Measurements from ENCODE around the gene ADGRG3.

Gene ADGRG3

GRCh38 chr16:57686577-57686976, 18.5 kb downstream of the ADGRG3 start:
- TF ChIP-seq RBAK (tag by site-specific recombination; IDR thresholded peaks at IDR 0.05) = no peak
- no peak for TF ChIP-seq ZNF580 (tag by site-specific recombination; IDR thresholded peaks at IDR 0.05)
- no peak for TF ChIP-seq ZBTB21 (tag by site-specific recombination; IDR thresholded peaks at IDR 0.05)
- no peak for TF ChIP-seq SETDB1 (IDR thresholded peaks at IDR 0.05; ENCODE audit: insufficient read length, low read length)
- no peak for TF ChIP-seq ZNF426 (tag by site-specific recombination; IDR thresholded peaks at IDR 0.05)
- no peak for TF ChIP-seq ZNF433 (tag by site-specific recombination; IDR thresholded peaks at IDR 0.05; ENCODE audit: low read depth)
- no peak for TF ChIP-seq ZNF157 (tag by site-specific recombination; IDR thresholded peaks at IDR 0.05)
- TF ChIP-seq ZNF629 (tag by site-specific recombination; IDR thresholded peaks at IDR 0.05) = no peak
- no peak for TF ChIP-seq ZNF555 (tag by site-specific recombination; conservative IDR thresholded peaks at IDR 0.05)
- no peak for TF ChIP-seq ZNF132 (tag by site-specific recombination; IDR thresholded peaks at IDR 0.05; ENCODE audit: borderline replicate concordance)
- TF ChIP-seq REPIN1 (tag by site-specific recombination; IDR thresholded peaks at IDR 0.05; ENCODE audit: low read depth) = no peak
- TF ChIP-seq ZNF473 (tag by site-specific recombination; IDR thresholded peaks at IDR 0.05) = no peak
- TF ChIP-seq ZNF423 (tag by site-specific recombination; IDR thresholded peaks at IDR 0.05) = no peak
- TF ChIP-seq YY2 (tag by site-specific recombination; IDR thresholded peaks at IDR 0.05) = no peak
- TF ChIP-seq ZNF148 (tag by site-specific recombination; IDR thresholded peaks at IDR 0.05; ENCODE audit: borderline replicate concordance) = no peak
- TF ChIP-seq WT1 (tag by site-specific recombination; IDR thresholded peaks at IDR 0.05) = no peak
- no peak for TF ChIP-seq ZNF660 (tag by site-specific recombination; IDR thresholded peaks at IDR 0.05)
- Histone ChIP-seq H3K4me1 (ENCODE audit: control insufficient read depth, insufficient read depth, low read length) (no peaks in the 10 kb centered on the region), H3K27ac (ENCODE audit: extremely low read depth, low read depth, low read length) (no peak overlapping the region), H3K36me3 (ENCODE audit: control insufficient read depth in 2 of 2, insufficient read depth in 1 of 2, low read length in 2 of 2) (no peaks in the 10 kb centered on the region), H3K4me3 (ENCODE audit: low read depth, low read length) (no peak overlapping the region), H3K9me3 (ENCODE audit: control insufficient read depth, insufficient read depth, low read depth, low read length) (no peaks in the 10 kb centered on the region)
- ChIA-PET POLR2A (no interaction called here), CTCF (interaction anchor here (0.9 to 1.3 kb wide), 2 partner anchors 95 to 110 kb away, joined by 3 read pairs; no protein-coding TSS in a partner anchor)

GRCh38 chr16:57687363-57687929, 19.3 kb downstream of the ADGRG3 start:
- H3K36me3 ChIP-seq (ENCODE audit: control insufficient read depth in 2 of 2, insufficient read depth in 1 of 2, low read length in 2 of 2) = no peaks in the 10 kb centered on the region
- no peaks in the 10 kb centered on the region for H3K9me3 ChIP-seq (ENCODE audit: control insufficient read depth, insufficient read depth, low read depth, low read length)
- no peaks in the 10 kb centered on the region for H3K4me1 ChIP-seq (ENCODE audit: control insufficient read depth, insufficient read depth, low read length)
- no peak overlapping the region for H3K4me3 ChIP-seq (ENCODE audit: low read depth, low read length)
- no peak for TF ChIP-seq ZNF169 (tag by site-specific recombination; IDR thresholded peaks at IDR 0.05)
- TF ChIP-seq ZFP3 (tag by site-specific recombination; IDR thresholded peaks at IDR 0.05; ENCODE audit: low read depth) = no peak
- TF ChIP-seq AEBP2 (tag by site-specific recombination; IDR thresholded peaks at IDR 0.05; ENCODE audit: borderline replicate concordance) = no peak
- no peak for TF ChIP-seq ZNF184 (tag by site-specific recombination; IDR thresholded peaks at IDR 0.05)
- no peak for TF ChIP-seq ZNF214 (tag by site-specific recombination; IDR thresholded peaks at IDR 0.05; ENCODE audit: borderline replicate concordance)
- TF ChIP-seq ZNF747 (tag by site-specific recombination; IDR thresholded peaks at IDR 0.05) = no peak
- no peak for TF ChIP-seq ZNF560 (tag by site-specific recombination; IDR thresholded peaks at IDR 0.05; ENCODE audit: borderline replicate concordance)
- TF ChIP-seq ZNF2 (tag by site-specific recombination; IDR thresholded peaks at IDR 0.05) = no peak
- TF ChIP-seq GLI2 (tag by site-specific recombination; IDR thresholded peaks at IDR 0.05; ENCODE audit: borderline replicate concordance, low read depth) = no peak
- no peak for TF ChIP-seq ZBTB1 (tag by site-specific recombination; IDR thresholded peaks at IDR 0.05)
- ChIA-PET CTCF (interaction anchor here (1.3 kb wide), 1 partner anchor 96 kb away, joined by 3 read pairs; no protein-coding TSS in a partner anchor), POLR2A (no interaction called here)
- H3K27ac ChIP-seq (ENCODE audit: extremely low read depth, low read depth, low read length) = no peak overlapping the region
